Upper lobe of left lung (tissue), 6 donors: ENCODE results near the gene DEGS1. TPM values are rescaled to one million over a fixed set of nuclear protein-coding genes. Genes with fewer than 3 reads are reported as not detected.

ENCODE experiments used
- ATAC-seq, 2 donors: fragments of 200-7000 bp; cut with Tn5 transposase; one replicate each; pipeline ENCODE4 v1.9.1; 2022; ENCODE audit warnings: mild to moderate bottlenecking in 2 of 2, moderate library complexity in 2 of 2; ENCODE audit not compliant: low FRiP score in 2 of 2
- DNase-seq, 2 donors: peaks; one replicate each; pipeline ENCODE4 v3.0.0-alpha.2; 2019 to 2020
- H3K27ac ChIP-seq, 4 donors: fragments of 200-600 bp; sonication (generic); one replicate each; pipeline ENCODE4 v1.5.1; 2016 to 2019
- H3K27me3 ChIP-seq, 4 donors: fragments of 200-600 bp; sonication (generic); one replicate each; pipeline ENCODE4 v1.5.1; 2017 to 2019
- H3K36me3 ChIP-seq, 4 donors: fragments of 200-600 bp; sonication (generic); one replicate each; pipeline ENCODE4 v1.5.1; 2016 to 2019
- H3K4me1 ChIP-seq, 4 donors: fragments of 200-600 bp; sonication (generic); one replicate each; pipeline ENCODE4 v1.5.1; 2018 to 2019
- H3K4me3 ChIP-seq, 4 donors: fragments of 200-600 bp; sonication (generic); one replicate each; pipeline ENCODE4 v1.5.1; 2017 to 2019; ENCODE audit warnings: mild to moderate bottlenecking in 2 of 4, moderate library complexity in 1 of 4
- H3K9me3 ChIP-seq, 4 donors: fragments of 200-600 bp; sonication (generic); one replicate each; pipeline ENCODE4 v1.5.1; 2018 to 2019
- EP300 ChIP-seq, 4 donors: sonication (generic); formaldehyde crosslinking; IDR thresholded peaks; one replicate each; pipeline ENCODE4 v1.5.1; 2017; ENCODE audit warnings: antibody characterized with exemption in 4 of 4, control low read depth in 2 of 4
- POLR2A ChIP-seq, 4 donors: fragments of 450-650 bp; IDR thresholded peaks; one replicate each; pipeline ENCODE4 v1.5.1; 2016 to 2017; ENCODE audit warnings: antibody characterized with exemption in 4 of 4, mild to moderate bottlenecking in 2 of 4
- POLR2AphosphoS5 ChIP-seq, 2 donors: sonication (generic); formaldehyde crosslinking; IDR thresholded peaks; one replicate each; pipeline ENCODE4 v1.5.1; 2017; ENCODE audit warnings: antibody characterized with exemption in 2 of 2
- WGBS, 2 donors: methylation state at CpG; one replicate each; pipeline ENCODE4 v1.1.5; 2017 to 2018; 5-methylcytosine and 5-hydroxymethylcytosine counted together
- total RNA-seq, 6 donors: library from RNA; depleted of rRNA in 4 of 6; stranded (reverse); fragments of >200 nt in 4 of 6; gene quantifications; one replicate each; pipeline versions ENCODE4 v1.1.0 to v1.2.1, GENCODE V29; 2016 to 2021
- TF ChIP-seq, protein P1 (sequence below), 6 experiments: fragments of 450-650 bp in 4 of 6; fragments of 200-600 bp in 2 of 6; sonication (generic) in 2 of 6; IDR thresholded peaks; one replicate each; pipeline ENCODE4 v1.5.1; 2016 to 2019; ENCODE audit warnings: antibody characterized with exemption in 6 of 6
- donor health status: DM: no; HTN: no; CAD: no; lungs with moderate emphysema.
- donor health status: DM: no; HTN: yes; CAD: no; lungs with severe emphysema.

The DEGS1 gene
- total RNA-seq, 6 donors from 2014 or later: 24.3 to 79.2 (median 67.4) TPM

DNA sequence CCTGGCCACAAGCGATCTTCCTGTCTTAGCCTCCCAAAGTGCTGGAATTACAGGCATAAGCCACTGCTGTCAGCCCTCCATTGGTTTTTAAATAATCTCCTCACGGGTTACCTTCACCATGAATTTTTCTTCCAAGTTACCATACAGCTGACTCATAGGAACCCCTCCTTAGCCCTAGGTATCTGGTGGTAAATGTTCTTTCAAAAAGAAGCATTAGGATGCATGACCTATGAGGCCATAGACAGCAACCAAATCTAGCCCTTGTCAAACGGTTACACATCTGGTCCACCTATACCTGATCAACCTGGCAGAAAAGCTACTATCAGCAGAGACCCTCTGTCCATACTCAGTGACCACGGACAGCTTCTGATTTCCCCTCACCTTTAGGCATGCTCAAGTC lies 12.7 kb upstream of the DEGS1 start:
- H3K36me3 ChIP-seq: no peaks in the 10 kb centered on the region
- no peak for DNase-seq
- no peaks in the 10 kb centered on the region for H3K9me3 ChIP-seq
- H3K4me3 ChIP-seq: no peak overlapping the region
- peaks cover 4 to 23% (median 10%) of the 10 kb centered on the region in 4 donors for H3K4me1 ChIP-seq
- peak in 1 of 2 donors; percentile 37 for ATAC-seq
- no peaks in the 10 kb centered on the region for H3K27me3 ChIP-seq
- H3K27ac ChIP-seq: peak overlapping the region in 3 of 4 donors; percentile 30 to 44 (median 39)
- 88 to 92% methylated on average over 4 of the region's 4 CpGs for WGBS, 2 donors
- TF ChIP-seq POLR2AphosphoS5 (IDR thresholded peaks at IDR 0.05) (no peak), EP300 (IDR thresholded peaks at IDR 0.05) (no peak), POLR2A (IDR thresholded peaks at IDR 0.05) (no peak)
- TF ChIP-seq, protein P1, sequence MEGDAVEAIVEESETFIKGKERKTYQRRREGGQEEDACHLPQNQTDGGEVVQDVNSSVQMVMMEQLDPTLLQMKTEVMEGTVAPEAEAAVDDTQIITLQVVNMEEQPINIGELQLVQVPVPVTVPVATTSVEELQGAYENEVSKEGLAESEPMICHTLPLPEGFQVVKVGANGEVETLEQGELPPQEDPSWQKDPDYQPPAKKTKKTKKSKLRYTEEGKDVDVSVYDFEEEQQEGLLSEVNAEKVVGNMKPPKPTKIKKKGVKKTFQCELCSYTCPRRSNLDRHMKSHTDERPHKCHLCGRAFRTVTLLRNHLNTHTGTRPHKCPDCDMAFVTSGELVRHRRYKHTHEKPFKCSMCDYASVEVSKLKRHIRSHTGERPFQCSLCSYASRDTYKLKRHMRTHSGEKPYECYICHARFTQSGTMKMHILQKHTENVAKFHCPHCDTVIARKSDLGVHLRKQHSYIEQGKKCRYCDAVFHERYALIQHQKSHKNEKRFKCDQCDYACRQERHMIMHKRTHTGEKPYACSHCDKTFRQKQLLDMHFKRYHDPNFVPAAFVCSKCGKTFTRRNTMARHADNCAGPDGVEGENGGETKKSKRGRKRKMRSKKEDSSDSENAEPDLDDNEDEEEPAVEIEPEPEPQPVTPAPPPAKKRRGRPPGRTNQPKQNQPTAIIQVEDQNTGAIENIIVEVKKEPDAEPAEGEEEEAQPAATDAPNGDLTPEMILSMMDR (IDR thresholded peaks at IDR 0.05): no peak

DNA sequence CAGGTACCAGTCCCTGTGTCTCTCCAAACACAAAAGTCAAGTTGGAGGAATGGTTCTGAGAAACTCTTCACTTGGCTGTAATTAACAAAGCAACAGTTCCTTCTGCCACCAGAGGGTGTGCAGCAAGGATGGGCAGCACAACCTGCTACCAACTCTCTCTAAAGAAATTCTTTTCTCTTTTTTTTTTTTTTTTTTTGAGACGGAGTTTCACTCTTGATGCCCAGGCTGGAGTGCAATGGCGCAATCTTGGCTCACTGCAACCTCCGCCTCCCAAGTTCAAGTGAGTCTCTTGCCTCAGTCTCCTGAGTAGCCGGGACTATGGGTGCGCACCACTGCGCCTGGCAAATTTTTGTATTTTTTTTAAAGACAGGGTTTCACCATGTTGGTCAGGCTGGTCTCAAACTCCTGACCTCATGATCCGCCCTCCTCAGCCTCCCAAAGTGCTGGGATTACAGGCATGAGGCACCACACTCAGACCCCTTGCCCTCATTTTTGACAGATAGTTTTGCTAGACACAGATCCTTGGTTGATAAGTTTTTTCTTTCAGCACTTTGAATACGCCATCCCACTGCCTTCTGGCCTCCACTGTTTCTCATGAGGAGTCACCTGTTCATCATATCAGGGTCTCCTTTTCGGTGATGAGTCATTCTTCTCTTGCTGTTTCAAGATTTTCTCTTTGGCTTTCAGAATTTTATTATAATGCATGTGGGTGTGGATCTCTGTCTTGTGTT lies 12.1 kb upstream of the DEGS1 start:
- Histone ChIP-seq H3K4me3 (no peak overlapping the region), H3K27ac (peak overlapping the region in 2 of 4 donors; percentile 30 to 39), H3K4me1 (peaks cover 7 to 23% (median 10%) of the 10 kb centered on the region in 4 donors), H3K36me3 (no peaks in the 10 kb centered on the region), H3K27me3 (no peaks in the 10 kb centered on the region), H3K9me3 (no peaks in the 10 kb centered on the region)
- TF ChIP-seq POLR2A (IDR thresholded peaks at IDR 0.05): no peak
- TF ChIP-seq, protein P1 (IDR thresholded peaks at IDR 0.05): peak in 5 of 6 experiments; percentile 14 to 69 (median 50)
- peak in 1 of 2 donors; percentile 58 for DNase-seq
- WGBS, 2 donors: 62 to 64% methylated on average over 9 of the region's 9 CpGs
- ATAC-seq: peak; percentile 62 to 84

DNA sequence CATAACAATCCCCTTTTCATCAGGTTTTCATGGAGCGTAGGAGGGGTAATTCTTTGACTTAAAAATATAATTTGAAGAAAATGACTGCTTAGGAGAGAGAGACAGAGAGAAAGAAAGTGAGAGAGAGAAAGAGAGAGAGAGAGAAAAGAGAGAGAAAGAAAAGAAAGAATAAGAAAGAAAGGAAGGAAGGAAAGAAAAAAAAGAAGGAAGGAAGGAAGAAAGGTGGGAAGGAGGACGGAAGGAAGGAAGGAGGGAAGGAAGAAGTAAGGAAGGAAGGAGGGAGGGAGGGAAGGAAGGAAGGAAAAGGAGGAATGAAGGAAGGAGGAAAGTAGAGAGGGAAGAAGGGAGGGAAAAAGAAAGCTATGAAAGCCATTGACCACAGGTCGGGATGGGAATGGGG lies 10.8 kb upstream of the DEGS1 start:
- WGBS, 2 donors: 75 to 86% methylated on average over 3 of the region's 3 CpGs
- no peak for DNase-seq
- H3K4me1 ChIP-seq: peaks cover 7 to 23% (median 10%) of the 10 kb centered on the region in 4 donors
- no peaks in the 10 kb centered on the region for H3K36me3 ChIP-seq
- no peak for ATAC-seq
- no peaks in the 10 kb centered on the region for H3K27me3 ChIP-seq
- no peak overlapping the region for H3K4me3 ChIP-seq
- TF ChIP-seq POLR2AphosphoS5 (IDR thresholded peaks at IDR 0.05) (no peak), EP300 (IDR thresholded peaks at IDR 0.05) (no peak), POLR2A (IDR thresholded peaks at IDR 0.05) (no peak)
- TF ChIP-seq, protein P1 (IDR thresholded peaks at IDR 0.05): no peak
- H3K27ac ChIP-seq: no peak overlapping the region
- H3K9me3 ChIP-seq: no peaks in the 10 kb centered on the region

DNA sequence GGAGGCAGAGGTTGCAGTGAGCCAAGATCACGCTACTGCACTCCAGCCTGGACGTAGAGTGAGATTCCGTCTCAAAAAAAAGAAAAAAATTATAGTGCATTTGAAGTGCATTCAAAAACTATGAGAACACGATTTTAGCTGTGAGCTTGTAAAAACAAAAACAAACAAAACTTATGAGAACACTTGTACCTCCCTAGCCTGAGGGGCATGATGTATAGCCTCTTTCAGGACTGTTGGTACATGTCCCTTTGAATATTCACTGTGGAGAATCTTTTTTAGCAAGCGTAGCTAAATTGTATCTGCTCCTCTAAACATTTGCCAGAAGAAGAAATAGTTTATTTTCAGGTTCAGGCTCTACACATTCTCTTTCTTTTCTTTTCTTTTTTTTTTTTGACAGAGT lies 9.5 kb upstream of the DEGS1 start:
- Histone ChIP-seq H3K27me3 (no peaks in the 10 kb centered on the region), H3K9me3 (no peaks in the 10 kb centered on the region)

More for the DNA sequence above, 9.5 kb upstream of the DEGS1 start:
- Histone ChIP-seq H3K27ac (no peak overlapping the region), H3K4me3 (no peak overlapping the region), H3K36me3 (no peaks in the 10 kb centered on the region), H3K4me1 (peaks cover 7 to 19% (median 9%) of the 10 kb centered on the region in 4 donors)
- ATAC-seq (no peak), DNase-seq (no peak)
- WGBS, 2 donors: 77 to 78% methylated on average over 5 of the region's 5 CpGs
- no peak for TF ChIP-seq EP300 (IDR thresholded peaks at IDR 0.05)
- TF ChIP-seq POLR2A (IDR thresholded peaks at IDR 0.05): no peak
- TF ChIP-seq, protein P1 (IDR thresholded peaks at IDR 0.05): no peak
- TF ChIP-seq POLR2AphosphoS5 (IDR thresholded peaks at IDR 0.05): no peak
